NCI-H2029 (cell line): ENCODE results near the gene DYDC2.
"Not testable (repeated sequence)": the region's sequence is repeated elsewhere in the genome, so short reads cannot be mapped to it uniquely, and the experiment has no call there.

ENCODE experiments used
- DNase-seq: peaks from one replicate; lab custom pipeline; 2025; lab: John Stamatoyannopoulos, UW

DYDC2 gene, protein sequence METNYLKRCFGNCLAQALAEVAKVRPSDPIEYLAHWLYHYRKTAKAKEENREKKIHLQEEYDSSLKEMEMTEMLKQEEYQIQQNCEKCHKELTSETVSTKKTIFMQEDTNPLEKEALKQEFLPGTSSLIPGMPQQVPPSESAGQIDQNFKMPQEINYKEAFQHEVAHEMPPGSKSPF

DNA sequence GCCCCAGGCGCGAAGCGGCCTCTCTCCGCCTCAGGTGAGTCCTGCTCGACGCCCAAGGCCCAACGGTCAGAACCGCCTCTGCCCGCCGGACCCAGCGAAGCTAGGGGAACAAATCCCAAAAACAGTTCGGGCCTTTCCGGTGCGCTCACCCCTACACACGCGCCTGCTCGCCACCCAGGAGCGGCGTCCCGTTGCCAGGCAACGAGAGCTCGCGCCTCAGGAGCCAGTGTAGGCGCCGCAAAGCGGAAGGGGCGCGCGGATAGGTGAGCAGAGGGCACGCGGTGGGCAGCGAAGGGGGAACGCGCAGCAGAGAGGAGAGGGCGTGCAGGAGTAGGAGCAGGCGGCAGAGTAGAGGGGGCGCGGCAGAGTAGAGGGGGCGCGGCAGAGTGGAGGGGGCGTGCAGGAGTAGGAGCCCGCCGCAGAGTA lies at the start of gene DYDC2, which contains the start of gene DYDC1:
TSS of gene DYDC2 (plus strand) at position 219 of the 426 bp plus-strand sequence. CDS start 5,663 bp downstream, outside the sequence.
TSS of gene DYDC1 (minus strand) at position 193 of the 426 bp plus-strand sequence. CDS start 4,154 bp downstream, outside the sequence.
- DNase-seq = peak; percentile 45

DNA sequence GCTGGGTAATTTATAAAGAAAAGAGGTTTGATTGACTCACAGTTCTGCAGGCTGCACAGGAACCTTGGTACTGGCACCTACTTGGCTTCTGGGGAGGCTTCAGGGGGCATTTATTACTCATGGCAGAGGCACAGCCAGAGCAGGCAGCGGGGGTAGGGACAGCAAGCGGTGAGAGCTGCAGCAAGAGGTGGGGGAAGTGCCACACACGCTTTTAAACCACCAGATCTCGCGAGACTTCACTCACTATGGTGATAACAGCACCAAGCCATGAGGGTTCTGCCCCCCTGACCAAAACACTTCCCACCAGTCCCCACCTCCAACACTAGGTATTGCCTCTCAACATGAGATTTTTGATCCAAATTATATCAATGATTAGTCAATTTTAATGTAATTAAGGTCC lies 43.1 kb upstream of the DYDC2 start:
- DNase-seq = no peak

GRCh38 chr10:80315391-80315790 lies 41.2 kb upstream of the DYDC2 start:
- DNase-seq = no peak

DNA sequence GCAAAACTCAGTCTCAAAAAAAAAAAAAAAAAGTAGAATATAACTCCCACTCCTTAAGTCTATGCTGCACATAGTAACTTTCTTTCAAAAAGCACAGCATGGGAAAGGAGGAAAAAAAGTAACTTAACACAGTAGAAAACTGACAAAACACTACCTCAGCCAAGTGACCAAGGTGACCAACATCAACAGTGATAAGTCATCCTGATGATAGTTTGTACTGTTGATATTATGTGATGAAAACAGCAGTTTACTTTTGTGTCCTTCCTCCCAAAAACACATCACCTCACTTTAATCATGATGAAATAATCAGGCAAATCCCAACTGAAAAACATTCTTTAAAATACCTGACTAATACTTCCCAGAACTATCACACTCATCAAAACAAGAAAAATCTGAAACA lies 37.8 kb upstream of the DYDC2 start:
- DNase-seq = no peak

GRCh38 chr10:80319318-80319717 lies 37.3 kb upstream of the DYDC2 start:
- DNase-seq = no peak

DNA sequence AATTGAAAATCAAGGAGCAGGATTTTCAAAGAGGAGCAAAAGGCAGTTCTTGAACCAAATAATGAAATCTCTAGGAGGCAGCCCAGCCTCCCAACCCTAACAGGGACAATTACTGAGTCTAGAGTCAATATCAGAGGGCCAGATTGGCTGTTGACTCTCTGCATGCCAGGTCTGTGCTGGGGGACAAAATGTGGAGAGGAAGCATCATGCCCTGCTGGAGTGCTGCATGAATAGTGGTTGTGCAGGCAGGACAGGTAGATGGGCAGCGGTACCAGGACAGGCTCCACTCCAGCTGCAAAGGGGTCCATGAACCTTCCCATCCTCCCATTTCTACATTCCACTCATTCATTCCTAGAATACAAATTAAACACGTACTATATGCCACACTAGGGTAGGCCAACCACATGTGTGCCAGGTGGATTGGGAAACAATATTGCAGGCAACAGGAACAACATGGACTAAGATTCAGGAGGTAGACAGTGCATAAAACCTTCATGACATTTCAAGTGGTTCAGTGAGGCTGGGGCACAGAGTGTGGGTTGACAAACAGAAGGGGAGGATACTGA lies 36.8 kb upstream of the DYDC2 start:
- no peak for DNase-seq

GRCh38 chr10:80320377-80320776 lies 36.2 kb upstream of the DYDC2 start:
- no peak for DNase-seq

DNA sequence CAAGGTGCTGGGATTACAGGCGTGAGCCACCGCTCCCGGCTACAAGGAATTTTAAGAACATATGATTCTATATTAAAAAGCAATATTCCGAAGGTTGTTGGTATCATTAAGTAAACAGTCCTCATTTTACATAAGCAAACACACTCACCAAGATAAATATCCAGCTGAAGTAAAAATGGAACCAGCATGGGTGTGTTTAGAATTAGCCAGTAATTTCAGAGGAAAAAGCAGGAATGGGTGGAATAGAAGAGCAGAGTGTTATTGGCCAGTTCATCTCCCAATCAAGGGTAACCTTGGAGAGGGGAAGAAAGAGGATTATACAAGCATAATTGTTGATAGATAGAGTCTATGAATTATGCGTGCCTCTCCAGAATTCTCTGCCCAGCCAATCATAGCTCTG lies 35.4 kb upstream of the DYDC2 start:
- DNase-seq = no peak

- no peak for DNase-seq
Observed at GRCh38 chr10:80322158-80322557, 34.4 kb upstream of the DYDC2 start.

DNA sequence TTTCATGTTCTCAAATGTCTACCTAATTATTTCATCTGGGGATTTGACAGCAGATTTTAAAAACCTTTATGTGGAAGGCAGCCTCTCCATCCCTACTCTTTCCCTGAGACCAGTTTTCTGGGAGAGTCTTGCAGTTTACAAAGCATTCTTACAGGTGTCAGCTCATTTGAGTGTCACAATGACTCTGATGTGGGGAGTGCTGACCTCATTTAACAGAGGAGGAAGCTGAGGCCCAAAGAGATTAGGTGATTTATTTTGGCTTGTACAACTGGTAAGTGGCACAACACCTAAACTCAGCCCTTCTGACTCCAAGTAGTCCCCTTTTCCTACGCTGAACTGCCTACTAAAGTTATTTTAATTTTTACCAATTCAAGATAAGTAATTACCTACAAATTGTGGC lies 33.9 kb upstream of the DYDC2 start:
- no peak for DNase-seq

DNA sequence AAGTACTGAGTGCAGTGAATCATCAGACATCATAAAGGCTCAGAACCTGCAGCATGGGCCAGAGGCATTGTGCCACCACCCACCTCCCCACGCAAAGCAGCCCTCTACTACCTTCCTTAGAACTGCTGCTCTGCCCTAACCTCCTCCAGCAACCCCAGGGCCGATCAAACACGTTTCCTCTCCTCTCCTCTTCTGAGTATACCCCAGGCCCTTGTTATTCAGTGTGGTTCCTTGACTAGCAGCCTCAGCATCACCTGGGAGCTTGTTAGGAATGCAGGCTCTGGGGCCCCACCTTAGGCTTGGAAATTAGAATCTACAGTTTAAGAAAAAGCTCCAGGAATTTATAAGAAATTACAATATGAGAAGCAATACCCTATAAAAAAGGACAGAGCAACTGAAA lies 33.3 kb upstream of the DYDC2 start:
- no peak for DNase-seq

- DNase-seq = no peak
Observed at GRCh38 chr10:80324086-80324485, 32.5 kb upstream of the DYDC2 start.

DNA sequence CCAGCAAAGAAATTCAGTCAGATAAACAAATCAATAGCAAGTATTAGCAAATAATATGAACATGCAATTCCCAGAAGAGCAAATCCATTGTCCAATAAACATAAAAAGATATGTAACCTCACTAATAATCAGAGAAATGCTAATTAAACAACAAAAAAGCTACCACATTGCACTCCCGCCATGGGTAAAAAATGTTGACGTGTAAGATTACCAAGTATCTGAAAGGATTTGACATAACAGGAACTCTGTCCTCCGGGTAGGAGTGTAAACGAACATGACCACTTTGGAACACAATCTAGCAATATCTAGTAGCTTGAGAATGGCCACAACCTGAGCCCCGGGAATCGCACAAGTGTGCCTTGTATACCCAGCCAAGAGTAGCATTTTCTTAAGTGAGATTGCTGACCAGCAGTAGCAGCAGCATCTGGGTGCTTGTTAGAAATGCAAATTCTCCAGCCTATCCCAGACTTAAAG lies 31.7 kb upstream of the DYDC2 start:
- no peak for DNase-seq

DNA sequence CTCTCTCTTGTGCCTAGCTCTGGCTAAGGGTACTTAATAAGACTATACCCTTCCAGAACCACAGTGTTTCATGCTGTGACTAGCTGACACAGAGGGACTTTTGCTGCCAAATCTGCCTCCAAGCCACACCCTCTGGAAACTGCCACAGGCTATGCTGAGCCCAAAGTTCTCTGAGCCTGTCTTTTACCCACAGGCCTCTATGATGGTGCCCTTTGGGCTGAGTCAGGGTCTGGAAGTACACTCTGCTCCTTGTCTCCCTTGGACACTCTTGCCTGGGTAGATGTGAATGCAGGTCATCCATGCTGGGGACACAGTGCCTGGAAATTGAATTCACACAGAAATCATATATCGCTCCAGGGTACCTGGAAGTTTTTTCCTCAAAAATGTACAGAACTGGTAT lies 22.6 kb upstream of the DYDC2 start:
- DNase-seq = no peak

DNA sequence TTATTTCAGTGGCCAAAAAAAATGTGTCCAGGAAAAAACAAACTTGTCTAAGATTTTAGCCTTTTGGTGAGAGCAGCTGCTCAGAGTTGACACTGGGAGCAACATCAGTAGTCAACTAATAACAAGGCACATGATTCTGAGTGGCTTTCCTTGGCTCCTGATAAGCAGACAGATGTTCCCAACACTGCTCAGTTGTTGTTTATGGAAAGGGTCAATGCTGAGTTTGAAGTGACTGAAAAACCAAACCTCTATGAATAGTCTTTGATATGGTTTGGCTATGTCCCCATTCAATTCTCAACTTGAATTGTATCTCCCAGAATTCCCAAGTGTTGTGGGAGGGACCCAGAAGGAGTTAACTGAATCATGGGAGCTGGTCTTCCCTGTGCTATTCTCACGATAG lies 12.3 kb upstream of the DYDC2 start:
- DNase-seq = no peak

- DNase-seq = no peak
Observed at GRCh38 chr10:80344912-80345311, 11.7 kb upstream of the DYDC2 start.

- DNase-seq = no peak
Observed at GRCh38 chr10:80350251-80350650, 6.3 kb upstream of the DYDC2 start.

- DNase-seq = no peak
Observed at GRCh38 chr10:80351220-80351619, 5.4 kb upstream of the DYDC2 start.

DNA sequence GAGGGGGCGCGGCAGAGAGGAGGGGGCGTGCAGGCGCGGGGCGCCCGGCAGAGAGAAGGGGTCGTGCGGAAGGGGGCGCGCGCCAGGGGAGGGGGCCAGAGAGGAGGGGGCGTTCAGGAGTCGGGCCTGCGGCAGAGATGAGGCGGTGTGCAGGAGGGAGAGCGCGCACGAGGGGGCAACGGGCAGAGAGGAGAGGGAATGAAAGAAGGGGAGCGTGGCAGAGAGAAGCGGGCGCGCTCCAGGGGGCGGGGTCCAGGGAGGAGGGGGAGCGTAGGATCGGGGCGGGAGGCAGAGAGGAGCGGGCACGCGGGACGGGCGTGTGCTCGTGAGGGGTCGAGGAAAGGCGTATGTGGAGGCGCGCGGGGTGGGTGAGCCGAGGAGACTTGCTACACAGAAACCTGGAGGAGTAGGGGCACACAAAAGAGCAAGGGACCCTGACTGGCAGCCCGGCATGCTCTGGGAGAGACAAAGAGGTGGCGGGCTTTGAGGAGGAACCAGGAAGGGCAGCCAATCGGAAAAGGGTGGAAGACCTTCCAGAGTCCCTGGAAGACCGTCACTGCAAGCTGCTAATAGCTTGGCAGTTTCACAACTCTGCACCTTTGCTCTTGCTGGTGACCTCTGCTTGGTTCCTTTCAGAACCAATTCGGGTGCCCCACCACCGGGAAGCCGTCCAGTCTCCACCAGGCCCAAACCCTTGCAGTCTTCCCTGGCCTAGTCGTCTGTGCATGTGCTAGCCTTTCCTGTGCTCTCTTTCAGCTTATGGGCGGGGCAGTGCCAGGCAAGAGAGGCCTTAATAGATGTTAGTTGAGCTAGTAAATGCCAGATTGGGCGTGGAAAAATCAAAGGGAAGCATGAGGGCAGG lies 639 bp downstream of the DYDC2 start:
- peak; percentile 48 for DNase-seq

- DNase-seq = no peak
Observed at GRCh38 chr10:80357851-80358125, 1.2 kb downstream of the DYDC2 start.

- DNase-seq = not testable (repeated sequence)
Observed at GRCh38 chr10:80358925-80359324, 2.3 kb downstream of the DYDC2 start.

DNA sequence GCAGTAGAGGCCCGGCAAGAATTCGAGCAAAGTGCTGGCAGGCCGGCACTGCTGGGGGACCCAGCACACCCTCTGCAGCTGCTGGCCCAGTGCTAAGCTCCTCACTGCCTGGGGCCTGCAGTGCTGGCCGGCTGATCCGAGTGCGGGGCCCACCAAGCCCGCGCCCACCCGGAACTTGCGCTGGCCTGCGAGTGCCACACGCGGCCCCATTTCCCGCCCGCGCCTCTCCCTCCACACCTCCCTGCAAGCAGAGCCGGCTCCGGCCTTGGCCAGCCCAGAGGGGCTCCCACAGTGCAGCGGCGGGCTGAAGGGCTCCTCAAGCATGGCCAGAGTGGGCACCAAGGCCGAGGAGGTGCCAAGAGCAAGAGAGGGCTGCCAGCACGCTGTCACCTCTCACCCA lies 3.1 kb downstream of the DYDC2 start:
- no peak for DNase-seq

DNA sequence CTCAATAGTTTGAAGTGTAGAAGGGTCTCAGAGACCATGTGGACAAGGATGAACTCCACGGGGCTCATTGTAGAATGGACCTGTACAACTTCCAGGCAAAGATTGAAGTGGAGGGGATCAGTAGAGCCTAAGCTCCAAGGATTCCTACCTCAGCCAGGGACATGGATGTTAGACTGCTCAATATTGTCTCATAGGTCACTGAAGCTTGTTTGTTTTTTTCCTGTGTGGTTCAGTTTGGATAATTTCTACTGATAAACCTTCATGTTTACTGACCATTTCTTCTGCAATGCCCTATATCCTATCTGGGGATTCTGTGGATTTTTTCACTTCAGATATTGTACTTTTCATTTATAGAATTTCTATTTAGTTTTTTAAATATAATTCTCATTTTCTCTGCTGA lies 8.9 kb downstream of the DYDC2 start:
- no peak for DNase-seq
